ENCODE measurements around the gene LAMB1.
"Not testable (repeated sequence)": the region's sequence is repeated elsewhere in the genome, so short reads cannot be mapped to it uniquely, and the experiment has no call there.

LAMB1 gene

GRCh38 chr7:107909445-107909844, 93.5 kb downstream of the LAMB1 start:
- no peak for DNase-seq

GRCh38 chr7:107907790-107908189, 95.2 kb downstream of the LAMB1 start:
- DNase-seq: no peak

- DNase-seq: peak; percentile 12
Observed at GRCh38 chr7:107902381-107902780, 100.6 kb downstream of the LAMB1 start.

- DNase-seq: no peak
Observed at GRCh38 chr7:107900496-107901015, 102.4 kb downstream of the LAMB1 start.

- DNase-seq: no peak
Observed at GRCh38 chr7:107898997-107899594, 103.9 kb downstream of the LAMB1 start.

- not testable (repeated sequence) for DNase-seq
Observed at GRCh38 chr7:107892367-107892741, 110.6 kb downstream of the LAMB1 start.

- DNase-seq: peak; percentile 39
Observed at GRCh38 chr7:107891636-107892366, 111.2 kb downstream of the LAMB1 start.

- DNase-seq: peak; percentile 87
Observed at GRCh38 chr7:107890962-107891635, 111.9 kb downstream of the LAMB1 start, which contains the start of gene DLD. Gene DLD, plus strand, starts transcription at chr7:107891183. Its CDS starts 68 bp downstream, at chr7:107891251.

GRCh38 chr7:107890493-107890961, 112.4 kb downstream of the LAMB1 start:
- no peak for DNase-seq

- no peak for DNase-seq
Observed at GRCh38 chr7:107889992-107890391, 113.0 kb downstream of the LAMB1 start.

- not testable (repeated sequence) for DNase-seq
Observed at GRCh38 chr7:107887827-107888226, 115.1 kb downstream of the LAMB1 start.

GRCh38 chr7:107884066-107884818, 118.7 kb downstream of the LAMB1 start:
- no peak for DNase-seq

- no peak for DNase-seq
Observed at GRCh38 chr7:107882766-107883165, 120.2 kb downstream of the LAMB1 start.

GRCh38 chr7:107879400-107880035, 123.4 kb downstream of the LAMB1 start:
- peak; percentile 57 for DNase-seq

- DNase-seq: no peak
Observed at GRCh38 chr7:107878636-107879035, 124.3 kb downstream of the LAMB1 start.

- no peak for DNase-seq
Observed at GRCh38 chr7:107877731-107878382, 125.1 kb downstream of the LAMB1 start.

GRCh38 chr7:107876916-107877315, 126.0 kb downstream of the LAMB1 start:
- no peak for DNase-seq

GRCh38 chr7:107874605-107875446, 128.1 kb downstream of the LAMB1 start:
- peak; percentile 63 for DNase-seq

- DNase-seq: no peak
Observed at GRCh38 chr7:107874111-107874510, 128.8 kb downstream of the LAMB1 start.
